ENCODE data around the gene ZSWIM2.

DNA sequence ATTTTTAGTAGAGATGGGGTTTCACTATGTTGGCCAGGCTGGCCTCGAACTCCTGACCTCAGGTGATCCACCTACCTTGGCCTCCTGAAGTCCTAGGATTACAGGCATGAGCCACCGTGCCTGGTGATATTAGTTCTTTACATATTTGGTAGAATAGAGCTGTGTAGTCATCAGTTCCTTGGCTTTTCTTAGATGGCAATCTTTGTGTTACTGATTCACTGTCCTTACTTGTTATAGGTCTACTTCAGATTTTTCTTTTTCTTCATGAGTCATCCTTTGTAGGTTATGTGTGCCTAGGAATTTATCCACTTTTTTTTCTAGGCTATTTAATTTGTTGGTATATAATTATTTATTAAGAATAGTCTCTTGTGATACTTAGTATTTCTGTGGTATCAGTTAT lies 30.3 kb upstream of the ZSWIM2 start:
- TF ChIP-seq, protein P1, sequence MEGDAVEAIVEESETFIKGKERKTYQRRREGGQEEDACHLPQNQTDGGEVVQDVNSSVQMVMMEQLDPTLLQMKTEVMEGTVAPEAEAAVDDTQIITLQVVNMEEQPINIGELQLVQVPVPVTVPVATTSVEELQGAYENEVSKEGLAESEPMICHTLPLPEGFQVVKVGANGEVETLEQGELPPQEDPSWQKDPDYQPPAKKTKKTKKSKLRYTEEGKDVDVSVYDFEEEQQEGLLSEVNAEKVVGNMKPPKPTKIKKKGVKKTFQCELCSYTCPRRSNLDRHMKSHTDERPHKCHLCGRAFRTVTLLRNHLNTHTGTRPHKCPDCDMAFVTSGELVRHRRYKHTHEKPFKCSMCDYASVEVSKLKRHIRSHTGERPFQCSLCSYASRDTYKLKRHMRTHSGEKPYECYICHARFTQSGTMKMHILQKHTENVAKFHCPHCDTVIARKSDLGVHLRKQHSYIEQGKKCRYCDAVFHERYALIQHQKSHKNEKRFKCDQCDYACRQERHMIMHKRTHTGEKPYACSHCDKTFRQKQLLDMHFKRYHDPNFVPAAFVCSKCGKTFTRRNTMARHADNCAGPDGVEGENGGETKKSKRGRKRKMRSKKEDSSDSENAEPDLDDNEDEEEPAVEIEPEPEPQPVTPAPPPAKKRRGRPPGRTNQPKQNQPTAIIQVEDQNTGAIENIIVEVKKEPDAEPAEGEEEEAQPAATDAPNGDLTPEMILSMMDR (conservative IDR thresholded peaks at IDR 0.05; ENCODE audit: low read depth, low read length), result no peak
- TF ChIP-seq EZH2 (IDR thresholded peaks at IDR 0.05; ENCODE audit: low read length, unreplicated experiment) (no peak), EZH2phosphoT487 (IDR thresholded peaks at IDR 0.05; ENCODE audit: borderline replicate concordance, low read length) (no peak)

Data from PC-3 (cell line).